NCI-H2081 treated with DMSO at 0.1 percent for 48 hours (cell line): Measurements from ENCODE around the gene SNCB.
A peak's percentile ranks its signal among the peaks of the same experiment; 100 is the strongest.

Source experiments
- DNase-seq: peaks from one replicate; lab custom pipeline; 2025; lab: John Stamatoyannopoulos, UW

Gene SNCB

DNA sequence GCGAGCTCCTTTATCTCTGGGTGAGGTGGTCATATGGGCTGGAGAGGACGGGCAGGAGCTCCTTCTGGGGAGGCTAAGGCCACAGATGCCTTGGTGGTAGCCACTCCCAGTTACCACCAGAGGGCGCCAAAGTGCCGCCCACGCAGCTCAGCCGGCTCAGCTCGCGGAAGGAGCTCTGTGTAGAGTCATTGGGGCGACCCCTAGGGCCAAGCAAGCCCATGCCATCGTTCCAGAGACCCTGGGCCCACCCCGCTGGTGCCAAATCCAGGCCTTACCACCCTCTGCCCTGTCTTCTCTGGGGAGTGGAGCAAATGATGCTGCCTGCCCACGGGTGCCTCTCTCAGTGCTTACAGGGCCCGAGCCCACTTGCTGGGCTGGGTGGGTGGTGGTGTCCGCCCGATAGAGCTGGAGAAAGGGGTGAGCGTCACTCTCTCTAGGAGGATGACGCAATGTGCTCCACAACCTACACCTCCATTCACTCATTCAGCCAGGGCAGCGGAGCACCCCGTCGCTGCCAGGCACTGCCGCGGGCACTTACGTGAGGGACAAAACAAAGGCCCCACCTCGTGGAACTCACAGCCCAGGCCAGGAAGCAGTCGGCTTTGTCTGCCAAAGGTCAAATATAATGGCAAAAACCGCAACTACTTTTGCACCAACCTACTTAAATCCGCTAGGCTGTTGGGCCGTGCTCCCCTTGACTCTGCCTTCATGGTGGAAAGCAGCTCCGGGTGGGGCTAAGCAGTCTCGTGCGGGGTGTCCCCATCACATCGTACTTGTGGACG lies 30.7 kb upstream of the SNCB start:
- no peak for DNase-seq

DNA sequence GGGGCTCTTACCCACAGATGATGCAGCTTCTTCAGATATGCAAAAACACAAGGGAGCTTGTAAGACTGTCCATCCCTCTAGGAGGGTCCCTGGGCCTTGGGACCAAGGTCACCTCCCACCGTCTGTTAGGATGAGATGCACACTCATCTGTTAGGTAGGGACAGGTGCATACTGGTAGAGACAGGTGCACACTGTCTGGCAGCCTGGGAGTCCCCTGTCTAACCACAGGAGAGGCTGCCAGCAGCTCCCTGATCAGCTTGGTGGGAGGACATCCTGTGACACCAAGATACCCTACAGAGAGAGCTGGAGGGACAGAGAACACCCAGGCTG lies 30.2 kb upstream of the SNCB start:
- DNase-seq = no peak

DNA sequence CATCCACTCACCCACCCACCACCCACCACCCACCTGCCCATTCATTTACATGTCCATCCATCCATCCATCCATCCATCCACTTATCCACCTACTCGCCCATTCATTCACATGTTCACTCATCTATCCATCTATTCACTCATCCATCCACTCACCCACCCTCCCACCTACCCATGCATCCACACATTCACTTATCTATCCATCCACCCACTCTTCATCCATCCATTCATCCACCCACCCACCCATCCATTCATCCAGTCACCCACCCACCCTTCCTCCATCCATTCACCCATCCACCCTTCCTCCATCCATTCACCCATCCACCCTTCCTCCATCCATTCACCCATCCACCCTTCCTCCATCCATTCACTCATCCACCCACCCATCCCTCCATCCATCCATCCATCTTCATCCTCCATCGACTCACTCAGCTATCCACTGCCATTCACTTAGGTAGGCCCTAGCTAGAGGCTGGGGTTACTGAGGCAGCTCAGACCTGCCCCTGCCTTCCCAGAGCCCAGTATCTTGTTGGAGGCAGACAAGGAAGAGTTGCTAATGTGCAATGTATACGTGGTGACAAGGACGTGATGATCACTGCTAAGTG lies 29.6 kb upstream of the SNCB start:
- DNase-seq = no peak

DNA sequence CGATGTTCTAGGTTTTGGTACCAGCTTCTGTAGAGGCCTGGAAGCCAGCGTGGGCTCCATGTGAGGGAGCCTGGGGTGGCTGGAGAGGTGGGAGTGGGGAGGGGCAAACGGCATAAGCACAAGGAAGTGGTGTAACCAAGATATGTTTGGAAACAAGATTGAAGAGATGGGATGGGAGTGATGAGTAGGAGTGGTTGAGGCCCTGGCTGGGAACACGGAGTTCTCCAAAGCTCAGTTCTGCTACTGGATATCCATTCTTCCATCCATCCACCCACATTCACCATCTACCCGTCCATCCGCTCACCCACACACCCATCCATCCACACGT lies 29.1 kb upstream of the SNCB start:
- DNase-seq = no peak

DNA sequence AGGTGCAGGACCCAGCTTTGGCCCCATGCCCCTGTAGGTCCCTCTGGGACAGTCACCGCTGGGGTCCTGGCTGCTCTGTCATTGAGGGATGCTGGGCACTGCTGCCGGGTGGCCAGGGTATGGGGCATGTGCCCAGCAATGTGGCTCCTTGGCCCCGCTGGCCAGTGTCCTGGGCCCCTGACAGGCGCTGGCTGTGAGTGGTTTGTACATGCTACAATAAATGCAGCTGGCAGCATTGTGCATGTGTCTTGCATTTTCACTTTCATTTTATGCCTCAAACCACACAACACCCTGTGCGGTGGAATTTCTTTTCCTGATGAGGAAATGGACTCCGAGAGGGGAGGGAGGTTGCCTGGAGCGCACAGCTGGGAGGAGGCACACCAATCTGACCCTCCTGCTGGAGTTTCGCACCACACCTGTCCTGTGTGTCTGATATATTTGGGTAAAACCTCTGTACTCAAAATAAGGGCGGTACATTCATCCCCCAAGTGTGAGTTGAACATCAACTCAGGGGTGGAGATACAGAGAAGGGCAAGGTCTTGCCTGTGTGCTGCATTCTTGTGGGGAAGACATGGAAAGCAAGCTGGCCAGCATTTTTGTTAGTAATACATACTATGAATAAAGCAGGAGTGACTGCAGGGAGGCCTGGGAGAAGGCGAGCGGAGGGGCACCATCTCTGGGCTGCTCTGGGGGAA lies 28.6 kb upstream of the SNCB start:
- DNase-seq = no peak

DNA sequence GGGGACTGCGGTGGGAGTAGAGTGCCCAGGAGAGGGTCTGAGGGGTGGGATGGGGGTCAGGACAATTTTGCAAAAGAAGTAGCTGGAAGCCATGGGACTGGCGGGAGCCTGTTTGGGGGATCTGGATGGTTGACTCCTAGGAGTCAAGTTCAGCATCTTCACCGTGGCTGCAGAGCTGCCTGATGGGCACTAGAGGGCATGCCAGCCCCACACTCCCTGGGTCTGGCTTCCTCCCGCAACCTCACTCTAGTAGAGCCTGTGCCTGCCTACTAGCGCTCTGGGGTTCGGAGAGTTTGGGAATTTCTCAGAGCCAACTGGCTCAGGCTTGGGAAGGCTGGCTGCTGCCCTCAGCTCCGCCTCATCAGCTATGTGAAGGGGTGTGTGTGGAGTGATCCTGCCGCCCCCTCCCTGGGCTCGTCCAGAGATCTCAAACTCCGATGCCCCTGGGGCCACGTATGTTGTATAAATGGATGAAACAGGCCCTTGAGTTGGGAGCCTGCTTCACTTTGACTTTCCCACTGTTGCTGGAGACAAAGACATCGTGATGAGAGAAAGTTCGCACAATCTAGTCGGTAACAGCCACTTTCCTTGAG lies 27.8 kb upstream of the SNCB start:
- DNase-seq = no peak

DNA sequence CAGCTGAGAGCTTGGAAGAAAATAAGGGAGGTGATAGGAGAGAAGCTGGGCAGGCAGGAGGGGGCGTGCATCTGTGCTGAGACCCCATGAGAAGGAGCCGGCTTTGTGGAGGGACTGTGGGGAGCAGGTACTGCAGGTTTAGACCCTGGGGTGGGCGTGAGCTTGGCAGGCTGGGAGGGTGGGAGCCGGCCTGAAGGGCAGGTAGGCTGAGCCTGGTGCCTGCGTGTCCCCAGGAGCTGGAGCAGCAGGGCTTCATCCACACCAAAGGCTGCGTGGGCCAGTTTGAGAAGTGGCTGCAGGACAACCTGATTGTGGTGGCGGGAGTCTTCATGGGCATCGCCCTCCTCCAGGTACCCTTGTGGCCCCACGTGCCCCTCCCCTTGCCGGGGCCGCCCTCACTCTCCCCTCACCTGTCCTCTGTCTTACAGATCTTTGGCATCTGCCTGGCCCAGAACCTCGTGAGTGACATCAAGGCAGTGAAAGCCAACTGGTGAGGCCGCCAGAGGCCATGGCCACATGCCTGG lies 26.2 kb upstream of the SNCB start:
- no peak for DNase-seq

DNA sequence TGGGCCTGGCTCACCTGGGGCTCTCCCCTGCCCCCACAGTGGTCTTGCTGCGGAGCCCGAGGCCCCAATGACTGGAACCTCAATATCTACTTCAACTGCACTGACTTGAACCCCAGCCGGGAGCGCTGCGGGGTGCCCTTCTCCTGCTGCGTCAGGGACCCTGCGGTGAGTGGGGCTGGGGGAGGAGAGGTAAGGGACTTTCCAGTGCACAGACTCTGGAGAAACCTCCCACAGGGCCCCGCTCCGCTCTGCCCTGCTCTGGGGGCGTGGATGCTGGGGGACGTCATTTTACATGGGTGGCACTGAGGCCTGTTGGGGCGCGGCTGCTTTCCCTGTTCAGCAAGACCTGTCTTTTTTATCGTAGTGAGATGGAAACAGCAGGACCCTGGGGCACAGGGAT lies 24.5 kb upstream of the SNCB start:
- no peak for DNase-seq

DNA sequence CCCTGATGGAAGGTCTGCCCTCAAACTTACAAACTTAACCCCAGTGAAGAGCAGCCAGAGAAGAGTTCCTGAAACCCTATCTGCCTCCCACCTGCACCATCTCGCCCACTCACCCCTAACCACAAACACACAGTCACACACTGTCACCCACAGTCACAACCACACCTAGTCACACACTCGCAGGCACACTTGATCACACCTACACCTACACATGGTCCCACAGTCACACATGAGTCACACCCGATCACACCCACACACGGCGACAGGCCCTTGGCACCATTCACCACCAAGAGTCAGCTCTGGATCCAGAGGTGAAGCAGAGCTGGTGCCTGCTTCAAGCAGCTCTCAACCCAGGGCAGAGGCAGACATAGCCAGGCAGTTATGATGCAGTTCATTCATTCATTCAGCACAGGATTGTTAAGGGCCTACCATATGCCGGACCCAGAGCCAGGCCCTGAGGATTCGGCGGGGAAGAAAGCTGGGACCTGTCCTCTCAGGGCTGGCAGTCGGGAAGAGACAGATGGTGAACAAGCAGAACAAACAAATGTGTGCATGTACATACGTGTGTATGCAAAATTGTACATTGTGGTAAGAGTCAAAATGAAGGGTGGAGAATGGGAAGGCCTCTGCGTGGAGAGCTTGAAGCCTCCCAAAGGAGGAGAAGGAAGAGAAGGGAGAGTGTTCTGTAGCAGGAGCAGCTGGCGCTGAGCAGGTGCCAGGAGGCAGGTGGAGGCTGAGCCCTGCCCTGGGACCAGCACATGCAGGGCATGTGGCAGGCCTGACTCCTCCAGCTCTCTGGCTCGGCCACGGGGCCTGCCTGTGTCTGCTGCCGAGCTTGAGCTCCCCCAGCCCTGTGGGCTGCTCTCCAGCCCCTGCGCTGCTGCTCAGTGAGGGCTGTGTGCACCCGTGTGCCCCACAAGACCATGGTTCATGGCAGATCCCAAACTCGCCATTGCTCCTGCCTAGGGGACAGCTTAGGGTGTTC lies 23.4 kb upstream of the SNCB start:
- DNase-seq = no peak

DNA sequence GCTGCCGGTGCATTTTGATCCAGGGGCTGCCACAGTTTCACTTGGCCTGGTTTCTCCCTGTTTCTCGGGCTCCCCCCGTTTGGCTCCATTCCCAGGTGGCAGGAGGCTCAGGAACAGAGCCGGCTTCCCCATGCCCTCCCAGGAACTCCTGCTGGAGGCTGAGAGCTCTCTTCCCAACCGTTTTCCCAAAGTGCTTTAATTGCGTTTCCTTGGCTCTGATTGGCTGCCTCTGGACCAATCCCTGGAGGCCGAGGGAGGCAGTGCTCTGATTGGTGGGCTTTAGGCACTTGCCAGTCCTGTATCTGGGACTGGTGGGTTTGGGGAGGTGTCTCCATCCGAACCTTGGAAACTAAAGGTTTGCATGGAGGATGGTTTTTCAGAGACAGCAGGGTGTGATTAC lies 21.8 kb upstream of the SNCB start:
- DNase-seq = no peak

DNA sequence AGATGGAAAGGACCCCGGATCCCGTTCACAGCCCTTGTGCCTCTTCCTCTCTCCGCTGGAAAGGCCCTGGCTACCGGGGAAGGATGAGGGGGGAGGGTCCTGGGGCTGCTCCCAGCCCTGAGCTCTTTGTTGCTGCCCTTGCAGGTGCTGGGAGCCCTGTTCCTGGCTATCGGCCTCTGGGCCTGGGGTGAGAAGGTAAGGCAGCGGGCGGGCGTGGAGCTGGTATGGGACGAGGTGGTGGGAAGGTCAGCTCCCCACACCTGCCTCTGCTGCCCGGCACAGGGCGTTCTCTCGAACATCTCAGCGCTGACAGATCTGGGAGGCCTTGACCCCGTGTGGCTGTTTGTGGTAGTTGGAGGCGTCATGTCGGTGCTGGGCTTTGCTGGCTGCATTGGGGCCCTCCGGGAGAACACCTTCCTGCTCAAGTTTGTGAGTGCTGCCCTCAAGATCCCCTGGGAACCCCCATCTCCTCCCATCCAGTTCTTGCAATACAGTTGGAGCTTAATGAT lies 21.2 kb upstream of the SNCB start:
- no peak for DNase-seq

DNA sequence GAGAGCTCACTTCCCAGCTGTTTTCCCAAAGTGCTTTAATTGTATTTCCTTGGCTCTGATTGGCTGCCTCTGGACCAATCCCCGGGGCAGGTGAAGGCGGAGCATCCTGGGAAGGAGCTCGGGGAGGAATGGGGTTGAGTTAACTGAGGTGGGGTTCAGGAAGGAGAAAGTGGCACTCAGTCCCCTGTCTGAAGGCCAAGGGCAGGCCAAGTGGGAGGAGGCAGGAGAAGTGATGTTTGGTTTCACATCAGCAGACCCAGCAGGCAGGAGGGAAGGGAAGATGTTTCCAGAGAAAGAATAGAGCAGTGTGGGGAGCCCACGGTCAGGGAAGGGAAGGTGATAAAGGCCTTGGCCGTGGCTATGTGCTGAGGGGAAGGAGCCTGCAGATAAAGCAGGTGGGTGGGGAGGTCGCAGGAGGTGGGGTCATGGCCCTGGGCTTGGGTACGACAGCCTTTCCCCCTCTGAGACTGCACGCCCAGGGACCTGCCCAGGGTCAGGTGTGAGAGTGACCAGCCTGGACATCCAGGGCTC lies 20.1 kb upstream of the SNCB start:
- no peak for DNase-seq

DNA sequence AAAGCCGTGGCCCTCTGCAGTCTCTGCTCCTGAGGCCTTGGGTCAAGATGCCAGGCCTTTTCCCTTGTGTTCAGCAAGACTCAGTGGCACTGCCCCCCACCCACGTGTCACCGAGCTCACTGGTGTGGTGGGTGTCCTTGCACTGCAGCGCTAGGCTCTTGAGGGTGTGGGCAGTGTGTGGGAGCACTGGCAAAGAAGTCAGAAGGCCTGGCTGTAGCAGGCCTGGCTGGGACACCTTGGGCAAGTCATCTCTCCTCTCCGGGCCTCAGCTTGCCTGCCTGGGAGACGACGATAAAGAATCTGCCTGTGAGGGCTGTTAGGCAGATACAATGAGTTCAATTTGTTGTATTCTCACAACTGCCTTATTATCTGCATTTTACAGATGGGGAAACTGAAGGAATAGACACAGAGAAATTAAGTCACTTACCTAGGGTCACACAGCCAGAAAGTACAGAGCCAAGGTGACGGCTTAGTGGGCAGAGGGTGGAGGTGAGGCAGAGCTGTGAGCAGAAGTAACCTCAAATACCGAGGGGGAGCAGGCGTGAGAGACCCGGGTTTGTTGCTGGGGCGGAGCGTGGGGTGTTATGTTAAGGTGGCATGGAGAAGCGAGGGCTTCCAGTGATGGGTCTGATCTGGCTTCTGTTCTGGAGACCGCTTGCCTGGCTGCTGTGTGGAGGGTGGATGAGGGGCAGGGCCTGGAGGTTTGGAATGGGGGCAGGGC lies 18.3 kb upstream of the SNCB start:
- DNase-seq = no peak

DNA sequence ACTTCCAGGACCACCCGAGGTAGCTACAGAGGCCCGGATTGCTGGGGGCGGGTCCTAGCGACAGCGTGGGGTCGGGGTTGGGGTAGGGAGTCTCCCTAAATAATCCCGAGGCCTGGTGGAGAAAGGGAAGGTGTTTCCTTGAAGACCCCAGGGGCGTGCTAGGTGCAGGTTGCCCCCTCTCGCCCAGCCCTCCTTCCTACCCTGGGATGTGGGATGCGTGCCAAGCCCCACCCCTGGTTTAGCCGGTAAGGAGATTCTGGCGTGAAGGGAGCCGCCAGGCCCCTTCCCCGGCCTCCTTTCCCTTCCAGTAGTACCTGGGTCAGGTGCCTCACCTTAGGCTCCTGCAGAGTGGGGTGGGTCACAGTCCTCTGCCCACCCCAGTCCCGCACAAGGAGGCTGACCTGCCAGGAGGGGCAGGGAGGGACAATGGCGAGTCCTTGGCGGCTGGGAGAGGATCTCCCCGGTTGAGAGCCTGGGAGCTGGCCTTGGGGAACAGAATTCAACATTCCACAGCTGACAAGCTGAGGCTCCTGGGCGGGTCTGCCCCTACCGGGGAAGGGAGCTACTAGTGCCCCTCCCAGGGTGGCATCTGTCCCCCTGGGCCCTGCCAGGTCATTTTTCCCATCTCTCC lies 17.6 kb upstream of the SNCB start:
- DNase-seq = no peak

DNA sequence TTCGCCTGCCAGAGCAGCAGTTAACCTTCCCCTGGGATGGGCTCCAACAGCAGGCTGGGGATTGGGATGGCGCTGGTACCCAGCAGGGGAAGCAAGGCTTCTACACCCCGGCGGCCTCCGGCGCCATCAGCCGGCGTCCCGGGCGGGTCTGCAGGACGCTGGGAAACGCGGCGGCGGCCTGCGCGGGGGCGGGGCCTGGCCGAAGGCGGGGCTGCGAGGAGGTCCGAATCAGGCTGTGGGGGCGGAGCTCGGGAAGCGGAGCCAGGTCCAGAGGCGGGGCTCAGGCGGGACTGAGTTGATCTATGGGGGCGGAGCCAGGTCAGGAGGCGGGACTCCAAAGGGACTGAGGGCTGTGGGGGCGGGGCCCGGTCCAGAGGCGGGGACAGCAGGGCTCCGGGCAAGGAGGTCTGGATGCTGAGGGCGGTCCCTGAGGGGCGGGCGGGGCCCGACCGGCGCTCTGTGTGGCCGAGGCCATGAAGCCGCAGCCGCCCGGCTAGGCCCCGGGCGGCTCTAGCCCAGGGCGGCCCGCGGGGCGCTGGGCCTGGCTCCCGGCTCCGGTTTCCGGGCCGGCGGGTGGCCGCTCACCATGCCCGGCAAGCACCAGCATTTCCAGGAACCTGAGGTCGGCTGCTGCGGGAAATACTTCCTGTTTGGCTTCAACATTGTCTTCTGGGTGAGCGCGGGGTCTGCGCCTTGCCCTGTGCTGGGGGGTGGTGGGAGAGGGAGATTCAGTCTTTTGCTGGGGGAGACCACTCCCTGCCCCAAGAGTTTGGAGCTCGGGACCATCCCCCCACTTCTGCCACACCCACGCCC lies 16.9 kb upstream of the SNCB start, which contains the start of gene TSPAN17:
TSS of gene TSPAN17 (plus strand) at position 455 of the 813 bp plus-strand sequence. CDS start at position 587, 132 bp downstream.
- DNase-seq = peak; percentile 87

DNA sequence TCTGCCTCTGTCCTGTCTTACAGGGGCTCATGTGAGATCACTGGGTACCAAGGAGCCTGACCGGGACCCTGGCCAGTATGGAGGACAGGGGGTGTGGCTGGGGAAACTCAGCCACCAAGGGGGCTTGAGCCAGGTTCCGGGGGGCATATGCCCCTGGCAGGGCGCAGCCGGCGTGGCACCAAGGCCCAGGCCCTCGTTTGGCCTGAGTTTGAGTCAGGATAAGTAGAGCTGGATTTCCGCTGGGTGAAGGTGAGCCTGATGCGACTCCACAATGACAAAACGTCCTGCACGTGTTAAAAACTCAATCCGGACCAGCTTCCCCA lies 16.3 kb upstream of the SNCB start:
- no peak for DNase-seq

DNA sequence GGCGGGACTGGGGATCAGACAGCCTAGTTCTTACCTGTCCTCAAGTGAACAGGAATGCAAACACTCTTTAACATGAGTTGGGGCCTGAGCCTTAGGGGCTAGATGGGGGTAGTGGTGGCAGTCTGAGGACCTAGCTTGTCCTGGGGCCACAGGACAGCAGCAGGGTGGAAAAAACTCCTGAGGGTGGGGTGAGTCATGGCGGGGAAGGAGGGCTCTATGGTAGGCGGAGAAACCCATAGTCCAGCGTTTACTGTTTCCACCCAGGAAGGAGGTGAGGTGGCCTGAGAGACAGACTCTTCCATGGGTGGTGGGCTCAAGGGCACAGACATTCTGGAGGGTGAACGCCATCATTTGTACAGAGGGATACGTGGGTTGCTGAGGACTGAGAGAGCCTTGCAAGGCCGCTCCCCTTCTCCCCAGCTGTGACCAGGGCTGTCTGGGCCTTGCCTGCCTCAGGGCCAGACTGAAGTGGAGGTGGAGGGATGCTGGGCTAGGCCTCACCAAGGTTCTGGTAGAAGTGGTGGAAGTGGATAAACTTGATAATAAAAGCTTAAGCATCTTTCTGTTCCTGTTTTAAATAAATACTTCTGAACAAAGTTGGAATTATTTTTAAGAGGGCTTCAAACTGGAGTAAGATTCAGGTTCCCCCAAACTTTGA lies 15.8 kb upstream of the SNCB start:
- DNase-seq = no peak

DNA sequence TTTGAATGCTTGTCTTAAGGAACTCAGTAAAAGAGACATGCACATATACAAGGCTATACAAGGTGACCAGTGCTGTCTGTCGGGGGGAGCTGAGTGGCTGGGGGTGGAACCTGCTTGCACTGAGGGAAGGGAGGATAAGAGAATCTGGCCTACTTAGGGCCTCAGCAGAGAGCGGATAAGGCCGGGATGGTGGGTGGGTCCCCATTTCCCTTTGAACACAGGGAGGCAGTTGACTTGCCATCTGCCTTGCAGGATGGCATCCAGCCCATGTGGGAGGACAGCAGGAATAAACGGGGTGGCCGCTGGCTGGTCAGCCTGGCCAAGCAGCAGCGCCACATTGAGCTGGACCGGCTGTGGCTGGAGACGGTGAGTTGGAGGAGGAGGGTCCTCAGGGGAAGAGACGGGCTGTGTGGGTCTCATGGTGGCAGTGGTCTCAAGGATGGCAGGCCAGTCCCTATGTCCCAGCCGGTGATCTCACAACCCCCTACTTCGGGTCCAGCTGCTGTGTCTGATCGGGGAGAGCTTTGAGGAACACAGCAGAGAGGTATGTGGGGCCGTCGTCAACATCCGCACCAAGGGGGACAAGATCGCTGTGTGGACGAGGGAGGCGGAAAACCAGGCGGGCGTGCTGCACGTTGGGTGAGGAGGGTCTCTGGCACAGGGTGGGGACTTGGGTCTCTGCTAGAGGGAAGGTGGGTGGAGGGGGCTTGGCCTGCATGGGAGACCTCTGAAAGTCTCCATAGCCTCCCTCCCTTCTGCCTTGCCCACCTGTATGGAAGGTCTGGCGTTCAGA lies 14.7 kb upstream of the SNCB start:
- DNase-seq = no peak
